Ectodermal cell (in vitro differentiated cells): Measurements from ENCODE around the gene DENND6A.

Experiments
- H3K27ac ChIP-seq: 2 replicates; pipeline ENCODE4 v1.7.0; 2013; ENCODE audit warnings: mild to moderate bottlenecking, low read depth, low read length; ENCODE audit not compliant: insufficient read depth, poor library complexity, severe bottlenecking
- H3K27me3 ChIP-seq: 2 replicates; pipeline ENCODE4 v1.7.0; 2013; ENCODE audit warnings: mild to moderate bottlenecking, low read length; ENCODE audit not compliant: insufficient read depth, control insufficient read depth, poor library complexity, severe bottlenecking
- H3K36me3 ChIP-seq: one replicate; pipeline ENCODE4 v1.7.0; 2013; ENCODE audit warnings: low read length; ENCODE audit not compliant: control insufficient read depth, insufficient read depth
- H3K4me1 ChIP-seq: one replicate; pipeline ENCODE4 v1.7.0; 2013; ENCODE audit warnings: low read length; ENCODE audit not compliant: control insufficient read depth, insufficient read depth
- H3K4me3 ChIP-seq: 2 replicates; pipeline ENCODE4 v1.7.0; 2013; ENCODE audit warnings: low read depth, low read length, control low read depth; ENCODE audit not compliant: insufficient read depth
- H3K9me3 ChIP-seq: 2 replicates; pipeline ENCODE4 v1.7.0; 2013; ENCODE audit warnings: mild to moderate bottlenecking, low read length, moderate library complexity; ENCODE audit not compliant: control insufficient read depth
- WGBS, 2 experiments: methylation state at CpG; one replicate each; pipeline ENCODE4 v1.1.7; 2013; ENCODE audit warnings: missing lambda C conversion rate in 2 of 2; 5-methylcytosine and 5-hydroxymethylcytosine counted together

The DENND6A gene

GRCh38 chr3:57586778-57587177, 106.1 kb downstream of the DENND6A start:
- Histone ChIP-seq H3K4me3 (no peak overlapping the region), H3K36me3 (peaks cover 10% of the 10 kb centered on the region), H3K4me1 (no peaks in the 10 kb centered on the region), H3K9me3 (no peaks in the 10 kb centered on the region), H3K27ac (no peak overlapping the region), H3K27me3 (no peaks in the 10 kb centered on the region)
- 77 to 79% methylated on average over 6 of the region's 6 CpGs for WGBS, 2 experiments

GRCh38 chr3:57583544-57583943, 109.3 kb downstream of the DENND6A start:
- H3K27me3 ChIP-seq = no peaks in the 10 kb centered on the region
- peaks cover 11% of the 10 kb centered on the region for H3K36me3 ChIP-seq
- no peak overlapping the region for H3K4me3 ChIP-seq
- H3K4me1 ChIP-seq = no peaks in the 10 kb centered on the region
- no peaks in the 10 kb centered on the region for H3K9me3 ChIP-seq
- no peak overlapping the region for H3K27ac ChIP-seq
- WGBS, 2 experiments = 96 to 100% methylated on average over 1 to 2 of the region's 2 CpGs

- Histone ChIP-seq H3K36me3 (peaks cover 16% of the 10 kb centered on the region), H3K27ac (no peak overlapping the region), H3K4me1 (no peaks in the 10 kb centered on the region), H3K4me3 (no peak overlapping the region), H3K9me3 (no peaks in the 10 kb centered on the region), H3K27me3 (no peaks in the 10 kb centered on the region)
- 96% methylated on average over 7 of the region's 7 CpGs for WGBS, 2 experiments
Observed at GRCh38 chr3:57582474-57583168, 110.3 kb downstream of the DENND6A start.

GRCh38 chr3:57577801-57578200, 115.1 kb downstream of the DENND6A start:
- Histone ChIP-seq H3K27ac (no peak overlapping the region), H3K36me3 (peaks cover 20% of the 10 kb centered on the region)
- WGBS, 2 experiments = 93 to 96% methylated on average over 9 of the region's 9 CpGs

GRCh38 chr3:57575966-57576626, 116.8 kb downstream of the DENND6A start:
- no peaks in the 10 kb centered on the region for H3K4me1 ChIP-seq
- no peak overlapping the region for H3K4me3 ChIP-seq
- H3K36me3 ChIP-seq = peaks cover 16% of the 10 kb centered on the region
- H3K9me3 ChIP-seq = no peaks in the 10 kb centered on the region
- H3K27ac ChIP-seq = no peak overlapping the region
- no peaks in the 10 kb centered on the region for H3K27me3 ChIP-seq
- 96 to 99% methylated on average over 2 of the region's 3 CpGs for WGBS, 2 experiments

More at GRCh38 chr3:57577801-57578200, 115.1 kb downstream of the DENND6A start:
- no peaks in the 10 kb centered on the region for H3K4me1 ChIP-seq
- no peaks in the 10 kb centered on the region for H3K9me3 ChIP-seq
- H3K27me3 ChIP-seq = no peaks in the 10 kb centered on the region
- H3K4me3 ChIP-seq = no peak overlapping the region
